Measurements from ENCODE around the gene TMEM151B. TPM values are rescaled to one million over a fixed set of nuclear protein-coding genes. Genes with fewer than 3 reads are reported as not detected.

Gene TMEM151B
- total and polyA plus RNA-seq, 9 of the 15 experiments (the other 6 are each of a cell fraction or from before 2014, with no cell fraction given): not detected

DNA sequence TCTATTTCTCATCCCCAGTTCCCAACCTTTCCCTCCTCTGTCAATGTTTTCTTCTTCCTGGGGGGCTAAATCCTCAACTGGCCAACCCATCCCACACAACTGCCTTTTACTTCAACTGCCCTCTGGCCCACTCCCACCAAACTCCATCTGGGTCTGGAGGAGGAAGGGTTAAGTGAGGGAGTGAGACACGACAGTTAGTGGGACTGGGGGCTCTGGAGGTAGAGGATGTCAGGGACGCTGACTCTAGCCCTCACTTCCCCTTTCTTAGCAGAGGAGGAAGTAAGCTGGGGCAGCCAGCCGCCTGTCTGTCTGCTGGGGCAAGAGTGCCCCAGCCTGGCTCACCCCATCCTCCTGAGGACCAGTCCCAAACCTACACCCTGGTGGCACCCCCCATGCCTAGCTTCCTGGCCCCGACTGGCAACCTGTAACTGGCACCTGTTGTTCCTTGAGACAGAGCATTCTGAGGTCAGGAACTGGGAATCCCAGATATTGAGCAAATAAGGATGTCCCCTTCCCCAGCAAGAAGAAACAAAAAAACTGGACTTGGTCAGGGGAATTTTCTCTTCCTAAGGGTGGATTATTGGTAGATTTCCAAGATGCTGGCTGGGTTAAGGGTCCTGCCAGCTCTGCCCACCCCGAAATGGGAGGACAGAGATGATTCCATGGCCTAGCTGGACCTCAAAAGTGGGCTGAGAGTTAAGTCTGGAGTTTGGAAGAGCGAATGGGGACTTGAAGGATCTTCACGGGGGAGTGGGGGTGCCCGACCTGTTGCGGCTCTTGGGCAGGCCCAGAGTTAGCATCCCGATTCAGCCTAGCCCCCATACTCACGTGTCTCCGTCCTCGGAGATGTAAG, 5.9 kb upstream of the TMEM151B start (continued):
- TF ChIP-seq PYGO2 (tag; IDR thresholded peaks at IDR 0.05) (no peak), CC2D1A (IDR thresholded peaks at IDR 0.05) (peak; percentile 54; the same call in 1 of the 2 replicates), ZNF217 (CRISPR knock-in tag; IDR thresholded peaks at IDR 0.05) (no peak), HDAC2 (IDR thresholded peaks at IDR 0.05) (peak; percentile 42; the same call in 1 of the 2 replicates), ADNP (tag; IDR thresholded peaks at IDR 0.05) (no peak), U2AF2 (optimal IDR thresholded peaks at IDR 0.05; ENCODE audit: low read depth, low read length) (no peak), DMBX1 (CRISPR knock-in tag; IDR thresholded peaks at IDR 0.05; ENCODE audit: borderline replicate concordance) (no peak), LCOR (CRISPR knock-in tag; IDR thresholded peaks at IDR 0.05) (no peak), ZNF445 (CRISPR knock-in tag; IDR thresholded peaks at IDR 0.05; ENCODE audit: low read depth) (0 out of 2 replicates have a peak, but pooled peaks have one; percentile 20), ZFP30 (CRISPR knock-in tag; IDR thresholded peaks at IDR 0.05; ENCODE audit: borderline replicate concordance) (no peak), RCOR1 (IDR thresholded peaks at IDR 0.05; ENCODE audit: borderline replicate concordance in 1 of 2, low read depth in 2 of 2, low read length in 2 of 2) (peak in 1 of 2 experiments; percentile 72; a peak in 3 of 4 replicates), POLR3A (IDR thresholded peaks at IDR 0.05; ENCODE audit: borderline replicate concordance, extremely low read depth, insufficient read depth, insufficient read length) (no peak), ERF (CRISPR knock-in tag; IDR thresholded peaks at IDR 0.05) (no peak), ARHGAP35 (IDR thresholded peaks at IDR 0.05; ENCODE audit: partially characterized antibody) (no peak), SMARCE1 (IDR thresholded peaks at IDR 0.05) (peak; percentile 41; the same call in 1 of the 2 replicates), ZNF140 (CRISPR knock-in tag; IDR thresholded peaks at IDR 0.05) (no peak), ZBTB7A (IDR thresholded peaks at IDR 0.05; ENCODE audit: borderline replicate concordance, control insufficient read depth, low read depth, low read length) (peak; percentile 70; the same call in 1 of the 2 replicates)
- TF ChIP-seq, protein P1, sequence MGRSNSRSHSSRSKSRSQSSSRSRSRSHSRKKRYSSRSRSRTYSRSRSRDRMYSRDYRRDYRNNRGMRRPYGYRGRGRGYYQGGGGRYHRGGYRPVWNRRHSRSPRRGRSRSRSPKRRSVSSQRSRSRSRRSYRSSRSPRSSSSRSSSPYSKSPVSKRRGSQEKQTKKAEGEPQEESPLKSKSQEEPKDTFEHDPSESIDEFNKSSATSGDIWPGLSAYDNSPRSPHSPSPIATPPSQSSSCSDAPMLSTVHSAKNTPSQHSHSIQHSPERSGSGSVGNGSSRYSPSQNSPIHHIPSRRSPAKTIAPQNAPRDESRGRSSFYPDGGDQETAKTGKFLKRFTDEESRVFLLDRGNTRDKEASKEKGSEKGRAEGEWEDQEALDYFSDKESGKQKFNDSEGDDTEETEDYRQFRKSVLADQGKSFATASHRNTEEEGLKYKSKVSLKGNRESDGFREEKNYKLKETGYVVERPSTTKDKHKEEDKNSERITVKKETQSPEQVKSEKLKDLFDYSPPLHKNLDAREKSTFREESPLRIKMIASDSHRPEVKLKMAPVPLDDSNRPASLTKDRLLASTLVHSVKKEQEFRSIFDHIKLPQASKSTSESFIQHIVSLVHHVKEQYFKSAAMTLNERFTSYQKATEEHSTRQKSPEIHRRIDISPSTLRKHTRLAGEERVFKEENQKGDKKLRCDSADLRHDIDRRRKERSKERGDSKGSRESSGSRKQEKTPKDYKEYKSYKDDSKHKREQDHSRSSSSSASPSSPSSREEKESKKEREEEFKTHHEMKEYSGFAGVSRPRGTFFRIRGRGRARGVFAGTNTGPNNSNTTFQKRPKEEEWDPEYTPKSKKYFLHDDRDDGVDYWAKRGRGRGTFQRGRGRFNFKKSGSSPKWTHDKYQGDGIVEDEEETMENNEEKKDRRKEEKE (IDR thresholded peaks at IDR 0.05; ENCODE audit: borderline replicate concordance in 1 of 2, control insufficient read depth in 1 of 2, low read depth in 2 of 2, low read length in 1 of 2): no peak
- TF ChIP-seq, protein P2, sequence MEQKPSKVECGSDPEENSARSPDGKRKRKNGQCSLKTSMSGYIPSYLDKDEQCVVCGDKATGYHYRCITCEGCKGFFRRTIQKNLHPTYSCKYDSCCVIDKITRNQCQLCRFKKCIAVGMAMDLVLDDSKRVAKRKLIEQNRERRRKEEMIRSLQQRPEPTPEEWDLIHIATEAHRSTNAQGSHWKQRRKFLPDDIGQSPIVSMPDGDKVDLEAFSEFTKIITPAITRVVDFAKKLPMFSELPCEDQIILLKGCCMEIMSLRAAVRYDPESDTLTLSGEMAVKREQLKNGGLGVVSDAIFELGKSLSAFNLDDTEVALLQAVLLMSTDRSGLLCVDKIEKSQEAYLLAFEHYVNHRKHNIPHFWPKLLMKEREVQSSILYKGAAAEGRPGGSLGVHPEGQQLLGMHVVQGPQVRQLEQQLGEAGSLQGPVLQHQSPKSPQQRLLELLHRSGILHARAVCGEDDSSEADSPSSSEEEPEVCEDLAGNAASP (IDR thresholded peaks at IDR 0.05): no peak
- TF ChIP-seq, protein P3, sequence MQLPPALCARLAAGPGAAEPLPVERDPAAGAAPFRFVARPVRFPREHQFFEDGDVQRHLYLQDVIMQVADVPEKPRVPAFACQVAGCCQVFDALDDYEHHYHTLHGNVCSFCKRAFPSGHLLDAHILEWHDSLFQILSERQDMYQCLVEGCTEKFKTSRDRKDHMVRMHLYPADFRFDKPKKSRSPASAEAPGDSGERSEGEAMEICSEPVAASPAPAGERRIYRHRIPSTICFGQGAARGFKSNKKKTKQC (CRISPR knock-in tag; IDR thresholded peaks at IDR 0.05): peak; percentile 14; the same call in 1 of the 2 replicates
- TF ChIP-seq, protein P4, sequence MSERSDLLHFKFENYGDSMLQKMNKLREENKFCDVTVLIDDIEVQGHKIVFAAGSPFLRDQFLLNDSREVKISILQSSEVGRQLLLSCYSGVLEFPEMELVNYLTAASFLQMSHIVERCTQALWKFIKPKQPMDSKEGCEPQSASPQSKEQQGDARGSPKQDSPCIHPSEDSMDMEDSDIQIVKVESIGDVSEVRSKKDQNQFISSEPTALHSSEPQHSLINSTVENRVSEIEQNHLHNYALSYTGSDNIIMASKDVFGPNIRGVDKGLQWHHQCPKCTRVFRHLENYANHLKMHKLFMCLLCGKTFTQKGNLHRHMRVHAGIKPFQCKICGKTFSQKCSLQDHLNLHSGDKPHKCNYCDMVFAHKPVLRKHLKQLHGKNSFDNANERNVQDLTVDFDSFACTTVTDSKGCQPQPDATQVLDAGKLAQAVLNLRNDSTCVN (CRISPR knock-in tag; IDR thresholded peaks at IDR 0.05): no peak

Data from K562 (cell line).